Measurements from ENCODE around the gene CKAP4. TPM values are rescaled to one million over a fixed set of nuclear protein-coding genes. Genes with fewer than 3 reads are reported as not detected.

The CKAP4 gene
- total RNA-seq, 4 donors from 2014 or later, result 15.5 to 24.5 (median 21.0) TPM

- DNase-seq, result no peak
- TF ChIP-seq POLR2A (IDR thresholded peaks at IDR 0.05), result no peak
- TF ChIP-seq, protein P1, sequence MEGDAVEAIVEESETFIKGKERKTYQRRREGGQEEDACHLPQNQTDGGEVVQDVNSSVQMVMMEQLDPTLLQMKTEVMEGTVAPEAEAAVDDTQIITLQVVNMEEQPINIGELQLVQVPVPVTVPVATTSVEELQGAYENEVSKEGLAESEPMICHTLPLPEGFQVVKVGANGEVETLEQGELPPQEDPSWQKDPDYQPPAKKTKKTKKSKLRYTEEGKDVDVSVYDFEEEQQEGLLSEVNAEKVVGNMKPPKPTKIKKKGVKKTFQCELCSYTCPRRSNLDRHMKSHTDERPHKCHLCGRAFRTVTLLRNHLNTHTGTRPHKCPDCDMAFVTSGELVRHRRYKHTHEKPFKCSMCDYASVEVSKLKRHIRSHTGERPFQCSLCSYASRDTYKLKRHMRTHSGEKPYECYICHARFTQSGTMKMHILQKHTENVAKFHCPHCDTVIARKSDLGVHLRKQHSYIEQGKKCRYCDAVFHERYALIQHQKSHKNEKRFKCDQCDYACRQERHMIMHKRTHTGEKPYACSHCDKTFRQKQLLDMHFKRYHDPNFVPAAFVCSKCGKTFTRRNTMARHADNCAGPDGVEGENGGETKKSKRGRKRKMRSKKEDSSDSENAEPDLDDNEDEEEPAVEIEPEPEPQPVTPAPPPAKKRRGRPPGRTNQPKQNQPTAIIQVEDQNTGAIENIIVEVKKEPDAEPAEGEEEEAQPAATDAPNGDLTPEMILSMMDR (IDR thresholded peaks at IDR 0.05), result no peak
- Histone ChIP-seq H3K36me3 (no peaks in the 10 kb centered on the region), H3K27me3 (no peaks in the 10 kb centered on the region), H3K4me3 (no peak overlapping the region), H3K4me1 (no peaks in the 10 kb centered on the region), H3K9me3 (no peaks in the 10 kb centered on the region), H3K27ac (no peak overlapping the region)
Measured at GRCh38 chr12:106189341-106189740, 58.5 kb downstream of the CKAP4 start.

DNA sequence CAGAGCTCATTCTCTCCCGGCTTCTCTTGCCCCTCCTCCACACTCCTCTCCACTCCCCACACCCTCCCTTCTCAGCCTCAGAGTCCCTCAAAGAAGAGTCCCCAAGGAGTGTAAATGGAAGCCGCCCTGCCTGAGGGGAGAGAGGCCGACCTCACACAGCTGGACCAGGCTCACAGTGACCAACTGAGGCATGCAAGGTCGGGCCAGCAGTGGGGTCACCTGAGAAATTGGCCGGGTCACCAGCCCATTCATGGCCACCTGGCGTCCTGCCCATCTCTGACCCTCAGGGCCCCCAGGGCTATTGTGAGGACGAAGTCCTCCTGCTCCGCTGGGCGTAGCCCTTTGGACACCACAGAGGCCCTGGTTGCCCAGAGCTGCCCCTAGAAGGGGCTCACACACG, 59.6 kb downstream of the CKAP4 start:
- TF ChIP-seq, protein P1 (IDR thresholded peaks at IDR 0.05), result no peak
- no peak for TF ChIP-seq POLR2A (IDR thresholded peaks at IDR 0.05)
- Histone ChIP-seq H3K9me3 (no peaks in the 10 kb centered on the region), H3K27ac (no peak overlapping the region), H3K36me3 (no peaks in the 10 kb centered on the region), H3K4me1 (no peaks in the 10 kb centered on the region), H3K4me3 (no peak overlapping the region), H3K27me3 (no peaks in the 10 kb centered on the region)
- DNase-seq, result no peak

Small RNA genes lying within 50 kb of the gene (small RNA-seq; reads per million reads assigned to genes)
- 0 reads per million in 2 donors for gene RNU7-94P

Other genes starting within 250 kb of the CKAP4 start
- gene NUAK1, start 109.1 kb downstream of the CKAP4 start, total RNA-seq, result 1 to 10 TPM; 2.1 to 7.7 (median 4.6) TPM
- 10 to 100 TPM; 39.9 to 63.5 (median 48.9) TPM for gene TCP11L2, start 54.7 kb upstream of the CKAP4 start, total RNA-seq
- gene POLR3B, start 109.7 kb upstream of the CKAP4 start, total RNA-seq, result 10 to 100 TPM in 1 of 4 donors, 1 to 10 TPM in 3; 5.1 to 10.7 (median 7.4) TPM

Data from Peyer's patch (tissue), 4 donors.